NCI-H748 (cell line): Measurements from ENCODE around the gene UGDH.
"Not testable (repeated sequence)": the region's sequence is repeated elsewhere in the genome, so short reads cannot be mapped to it uniquely, and the experiment has no call there.

Experiments
- DNase-seq: peaks from one replicate; lab custom pipeline; 2025; ENCODE audit not compliant: unreplicated experiment; lab: John Stamatoyannopoulos, UW

Gene UGDH

DNA sequence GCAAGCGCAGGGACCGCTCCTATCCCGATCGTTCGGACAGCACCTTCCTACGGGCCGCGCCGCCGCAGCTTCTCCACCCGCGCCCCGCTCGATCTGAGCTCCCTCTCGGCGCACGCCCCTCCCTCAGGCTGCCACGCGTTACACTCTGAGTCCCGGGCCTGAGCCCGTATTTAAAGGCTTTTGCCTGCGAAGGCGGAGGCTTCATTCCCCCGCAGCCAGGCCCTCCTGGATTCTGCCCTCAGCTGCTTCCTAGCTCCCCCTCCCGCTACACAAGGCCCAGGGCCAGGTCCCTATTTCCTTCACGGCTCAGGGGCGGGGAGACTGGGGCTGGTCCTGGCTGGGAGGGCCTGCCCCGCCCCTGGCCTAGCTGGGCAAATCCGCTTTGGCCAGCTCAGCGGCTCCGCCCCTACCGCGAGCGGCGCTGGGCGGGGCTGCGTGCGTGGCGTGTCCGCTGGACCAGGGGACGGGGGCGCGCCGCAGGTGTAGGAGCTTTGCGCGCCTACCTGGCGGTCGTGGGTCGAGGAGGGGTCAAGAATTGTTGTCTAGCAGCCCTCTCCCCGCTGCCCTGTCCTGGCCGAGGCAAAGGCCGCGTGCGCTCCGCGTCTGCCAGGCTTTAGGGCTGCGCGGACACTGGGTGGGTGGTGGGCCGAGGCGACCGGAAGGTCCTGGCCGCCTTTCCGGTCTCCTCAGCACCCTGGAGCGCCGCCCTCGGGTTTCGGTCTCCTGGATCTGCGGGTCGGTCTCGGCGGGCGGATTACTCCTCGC lies at the start of gene UGDH:
UGDH (minus strand) TSS at position 144 of the 765 bp plus-strand sequence. CDS start 5,927 bp downstream, outside the sequence.
- peak; percentile 95 for DNase-seq

DNA sequence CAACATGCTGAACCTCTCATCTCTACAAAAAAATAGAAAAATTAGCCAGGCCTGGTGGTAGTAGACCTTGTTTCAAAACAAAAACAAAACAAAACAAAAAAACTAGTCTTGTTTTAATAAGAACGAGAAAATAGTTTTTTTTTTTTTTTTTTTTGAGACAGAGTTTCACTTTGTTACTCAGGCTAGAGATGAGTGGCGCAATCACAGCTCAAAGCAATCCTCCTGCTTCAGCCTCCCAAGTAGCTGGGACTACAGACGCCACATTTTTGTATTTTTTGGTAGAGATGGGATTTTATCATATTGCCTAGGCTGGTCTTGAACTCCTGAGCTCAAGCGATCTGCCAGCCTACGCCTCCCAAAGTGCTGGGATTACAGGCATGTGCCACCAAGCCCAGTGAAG lies 47.7 kb upstream of the UGDH start:
- no peak for DNase-seq

DNA sequence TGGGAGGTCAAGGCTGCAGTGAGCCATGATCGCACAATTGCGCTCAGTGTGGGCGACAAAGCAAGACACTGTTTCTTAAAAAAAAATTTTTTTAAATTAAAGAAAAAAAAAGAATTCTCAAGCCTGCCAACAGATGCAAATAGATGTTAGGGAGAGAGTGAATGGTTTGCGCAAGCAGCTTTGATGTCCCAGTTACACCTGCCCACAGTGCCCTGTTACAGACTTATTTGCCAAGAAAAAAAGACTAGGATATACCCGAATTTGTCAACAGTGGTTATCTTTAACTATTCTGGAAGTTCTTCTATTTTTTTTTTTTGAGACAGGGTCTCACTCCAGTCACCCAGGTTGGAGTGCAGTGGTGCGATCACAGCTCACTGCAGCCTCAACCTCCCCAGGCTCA lies 44.3 kb upstream of the UGDH start:
- no peak for DNase-seq

DNA sequence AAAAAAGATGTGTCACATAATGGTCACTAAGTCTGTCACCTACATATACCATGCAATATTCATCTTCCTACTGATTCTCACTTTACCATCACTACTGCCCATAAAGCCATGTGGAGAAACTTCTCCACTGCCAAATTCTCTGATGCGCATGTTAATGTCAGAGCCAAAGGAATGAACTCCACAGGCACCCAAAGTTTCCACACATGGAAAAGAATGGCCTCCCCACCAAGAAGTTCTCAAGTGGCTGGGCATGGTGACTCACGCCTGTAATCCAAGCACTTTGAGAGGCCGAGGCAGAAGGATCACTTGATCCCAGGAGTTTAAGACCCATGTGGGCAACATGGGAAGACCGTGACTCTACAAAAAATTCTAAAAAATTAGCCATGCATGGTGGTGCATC lies 43.8 kb upstream of the UGDH start:
- no peak for DNase-seq

GRCh38 chr4:39569209-39569608 lies 42.0 kb upstream of the UGDH start:
- no peak for DNase-seq

- DNase-seq, result peak; percentile 12
Measured at GRCh38 chr4:39568805-39569204, 41.6 kb upstream of the UGDH start.

DNA sequence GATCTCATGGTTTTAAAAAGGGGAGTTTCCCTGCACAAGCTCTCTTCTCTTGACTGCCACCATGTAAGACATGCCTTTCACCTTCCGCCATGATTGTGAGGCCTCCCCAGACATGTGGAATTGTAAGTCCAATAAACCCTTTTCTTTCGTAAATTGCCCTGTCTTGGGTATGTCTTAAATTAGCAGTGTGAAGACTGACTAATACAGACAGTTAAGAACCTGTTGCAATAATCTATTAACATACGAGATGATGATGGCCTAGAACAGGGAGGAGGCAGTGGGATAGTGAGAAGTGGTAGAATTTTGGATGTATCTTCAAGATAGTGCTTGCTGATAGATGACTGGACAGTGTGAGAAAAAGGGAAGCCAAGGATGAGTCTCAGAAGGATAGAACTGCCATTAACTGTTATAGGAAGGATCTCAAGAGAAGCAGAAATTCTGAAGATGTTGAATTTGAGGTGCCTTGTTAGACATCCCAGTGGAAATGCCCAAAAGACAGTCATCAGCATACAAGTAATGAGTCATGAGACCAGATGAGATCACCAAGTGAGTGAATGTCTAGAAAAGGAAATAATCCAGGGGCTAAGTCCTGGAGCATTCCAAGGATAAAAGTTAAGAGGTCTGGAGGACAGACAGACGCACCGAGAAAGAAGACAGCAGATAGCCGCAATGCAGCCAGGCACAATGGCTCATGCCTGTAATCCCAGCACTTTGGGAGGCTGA lies 38.8 kb upstream of the UGDH start:
- no peak for DNase-seq

GRCh38 chr4:39563346-39563847 lies 36.2 kb upstream of the UGDH start:
- no peak for DNase-seq

DNA sequence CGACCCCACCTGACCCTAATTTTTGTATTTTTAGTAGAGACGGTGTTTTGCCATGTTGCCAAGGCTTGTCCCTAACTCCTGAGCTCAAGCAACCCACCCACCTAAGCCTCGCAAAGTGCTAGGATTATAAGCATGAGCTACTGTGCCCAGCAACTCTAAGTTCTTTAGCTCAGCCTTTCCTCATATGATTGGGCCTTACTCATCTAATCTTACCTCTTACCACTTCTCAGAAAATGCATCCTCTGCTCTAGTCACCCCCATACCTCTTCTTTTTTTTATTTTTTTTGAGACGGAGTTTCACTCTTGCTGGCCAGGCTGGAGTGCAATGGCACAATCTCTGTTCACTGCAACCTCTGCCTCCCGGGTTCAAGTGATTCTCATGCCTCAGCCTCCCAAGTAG lies 35.6 kb upstream of the UGDH start:
- DNase-seq, result no peak

GRCh38 chr4:39559626-39560025 lies 32.4 kb upstream of the UGDH start:
- no peak for DNase-seq

DNA sequence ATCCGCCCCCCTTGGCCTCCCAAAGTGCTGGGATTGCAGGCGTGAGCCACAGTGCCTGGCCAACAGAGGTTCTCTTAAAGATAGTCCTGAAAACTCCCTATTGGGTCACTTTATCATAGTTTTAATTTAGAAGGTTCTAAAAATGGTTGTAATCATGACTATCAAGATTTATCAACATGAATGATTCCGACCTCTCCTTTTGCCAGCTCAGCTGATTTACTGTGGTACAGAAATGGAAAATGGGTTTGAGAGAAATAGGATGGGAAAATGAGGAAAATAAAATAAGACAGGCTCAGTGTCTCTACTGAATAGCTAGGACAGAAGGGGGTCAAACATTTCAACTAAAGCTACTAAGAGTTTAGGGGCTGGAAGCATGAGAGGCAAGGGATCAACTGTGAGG lies 28.2 kb upstream of the UGDH start:
- DNase-seq, result no peak

DNA sequence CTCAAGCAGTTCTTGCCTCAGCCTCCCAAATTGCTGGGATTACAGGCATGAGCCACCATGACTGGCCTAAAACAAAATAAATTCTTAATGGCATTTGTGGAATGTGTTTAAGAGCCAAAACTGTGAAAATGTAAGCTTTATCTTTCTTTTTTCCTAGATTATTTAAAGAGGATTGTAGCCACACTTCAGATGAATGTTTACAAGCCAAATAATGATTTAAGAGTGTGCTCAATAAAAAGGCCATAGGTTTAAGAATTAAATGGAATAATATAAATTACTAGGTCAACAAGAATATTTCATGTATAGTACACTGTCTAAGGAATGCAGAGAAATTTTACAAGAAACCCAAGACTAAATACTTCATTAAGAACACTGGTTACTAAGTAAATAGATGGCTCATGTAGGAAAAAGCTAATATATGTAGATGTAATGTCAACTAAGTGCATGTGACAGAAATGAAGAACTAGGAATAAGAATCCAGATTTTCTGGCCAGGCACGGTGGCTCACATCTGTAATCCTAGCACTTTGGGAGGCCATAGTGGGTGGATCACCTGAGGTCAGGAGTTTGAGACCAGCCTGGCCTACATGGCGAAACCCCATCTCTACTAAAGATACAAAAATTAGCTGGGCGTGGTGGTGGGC lies 21.3 kb upstream of the UGDH start:
- DNase-seq, result no peak

GRCh38 chr4:39544580-39545315 lies 17.5 kb upstream of the UGDH start:
- peak; percentile 91 for DNase-seq

GRCh38 chr4:39544080-39544479 lies 16.8 kb upstream of the UGDH start:
- peak; percentile 27 for DNase-seq

DNA sequence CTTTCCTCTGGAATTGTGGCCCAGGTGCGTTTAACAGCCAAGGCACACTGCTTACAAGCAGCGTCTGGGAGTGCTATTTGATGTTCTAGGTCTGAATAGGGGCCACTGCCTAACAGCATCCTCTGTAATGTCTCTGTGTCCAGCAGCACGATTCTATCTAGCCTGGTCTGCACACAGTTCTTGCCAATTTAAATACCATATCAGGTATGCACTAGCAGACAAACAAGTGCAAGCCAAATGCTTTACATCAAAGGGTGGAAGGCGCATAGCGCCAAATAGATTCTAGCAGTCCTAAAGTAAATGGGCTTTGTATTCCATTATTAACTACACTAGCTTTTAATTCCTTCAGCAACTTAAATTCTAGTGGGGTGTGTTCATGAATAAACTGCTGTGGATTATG lies 15.8 kb upstream of the UGDH start:
- DNase-seq, result peak; percentile 2

- no peak for DNase-seq
Measured at GRCh38 chr4:39542611-39543012, 15.4 kb upstream of the UGDH start.

DNA sequence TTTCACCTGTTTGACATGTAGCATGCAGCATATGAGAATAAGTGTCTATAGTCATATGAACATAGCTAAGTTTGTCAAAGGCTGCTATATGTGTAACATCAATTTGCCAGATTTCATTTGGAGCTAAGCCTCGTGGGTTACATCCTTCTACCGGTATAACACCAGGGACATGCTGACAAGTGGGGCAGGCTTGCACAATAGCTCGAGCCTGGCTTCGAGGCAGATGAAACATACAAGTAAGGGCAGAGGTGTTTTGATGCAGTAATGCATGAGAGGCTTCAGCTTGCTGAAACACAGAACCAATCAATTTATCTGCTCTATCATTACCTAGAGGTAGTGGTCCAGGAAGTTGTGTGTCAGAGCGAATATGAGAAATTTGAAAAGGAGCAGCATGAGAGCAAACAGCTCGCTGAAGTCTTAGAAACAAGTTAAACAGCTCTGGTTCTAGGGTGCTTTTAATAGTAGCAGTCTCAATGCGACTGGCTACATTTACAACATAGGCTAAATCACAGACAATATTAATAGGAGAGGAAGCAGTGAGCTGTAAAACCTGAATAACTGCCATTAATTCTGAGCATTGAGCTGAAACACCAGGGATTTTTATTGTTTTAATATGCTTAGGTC lies 14.9 kb upstream of the UGDH start:
- no peak for DNase-seq

DNA sequence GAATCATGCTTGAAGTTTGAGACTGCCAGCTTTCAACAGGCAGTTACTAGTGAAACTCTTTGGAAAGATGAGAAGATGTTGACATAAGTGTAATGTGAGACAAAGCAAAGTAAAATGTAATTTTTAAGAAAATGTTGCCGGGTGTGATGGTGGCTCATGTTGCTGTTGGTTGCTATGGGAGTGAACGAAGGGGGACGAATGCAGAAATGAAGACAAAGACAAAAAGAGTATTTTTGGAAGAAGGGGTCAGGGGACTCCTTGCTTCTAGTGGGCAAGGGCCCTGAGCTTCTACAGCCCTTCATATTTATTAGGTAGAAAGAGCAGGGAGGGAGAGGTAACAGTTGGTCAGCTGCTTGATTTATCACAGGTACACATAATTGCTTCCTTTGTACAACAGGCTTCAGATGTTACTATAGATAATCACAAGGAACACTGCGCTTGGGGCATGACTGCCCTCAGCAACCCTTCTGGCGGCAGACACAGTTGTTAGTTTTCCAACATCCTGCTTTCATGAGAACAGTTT lies 11.9 kb upstream of the UGDH start:
- peak; percentile 56 for DNase-seq

DNA sequence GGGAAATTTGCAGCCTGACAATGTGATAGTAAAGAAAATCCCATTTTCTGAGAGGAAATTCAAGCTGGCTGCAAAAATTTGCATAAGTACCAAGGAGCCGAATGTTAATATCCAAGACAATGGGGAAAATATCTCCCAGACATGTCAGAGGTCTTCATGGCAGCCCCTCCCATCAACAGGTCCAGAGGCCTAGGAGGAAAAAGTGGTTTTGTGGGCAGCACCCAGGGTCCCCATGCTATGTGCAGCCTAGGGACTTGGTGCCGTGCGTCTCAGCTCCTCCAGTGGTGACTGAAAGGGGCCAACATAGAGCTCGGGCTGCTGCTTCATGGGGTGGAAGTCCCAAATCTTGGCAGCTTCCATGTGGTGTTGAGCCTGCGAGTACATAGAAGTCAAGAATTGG lies 6.3 kb upstream of the UGDH start:
- no peak for DNase-seq

DNA sequence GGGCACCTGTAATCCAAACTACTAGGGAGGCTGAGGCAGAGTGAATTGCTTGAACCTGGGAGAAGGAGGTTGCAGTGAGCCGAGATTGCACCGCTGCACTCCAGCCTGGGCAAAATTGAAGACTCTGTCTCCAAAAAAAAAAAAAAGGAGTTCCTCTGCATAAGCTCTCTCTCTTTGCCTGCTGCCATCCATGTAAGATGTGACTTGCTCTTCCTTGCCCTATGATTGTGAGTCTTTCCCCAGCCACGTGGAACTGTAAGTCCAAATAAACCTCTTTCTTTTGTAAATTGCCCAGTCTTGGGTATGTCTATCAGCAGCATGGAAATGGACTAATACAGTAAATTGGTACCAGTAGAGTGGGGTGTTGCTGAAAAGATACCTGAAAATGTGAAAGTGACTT lies 5.0 kb upstream of the UGDH start:
- not testable (repeated sequence) for DNase-seq
